A673 (cell line): Measurements from ENCODE around the gene EIPR1. TPM values are rescaled to one million over a fixed set of nuclear protein-coding genes. Genes with fewer than 3 reads are reported as not detected.

ENCODE experiments used
- BruUV-seq: library from RNA; stranded (reverse); fragments of 400-500 nt; replicated peaks from 2 replicates; lab custom pipeline; 2021; lab: Mats Ljungman, UMichigan
- CTCF ChIA-PET: fragments of 300-600 bp; sonication (Branson Sonifier 250); formaldehyde crosslinking; loops from one replicate; lab custom pipeline; 2022; ENCODE audit warnings: antibody characterized with exemption; lab: Charles Lee
- POLR2A ChIA-PET: fragments of 300-600 bp; sonication (Branson Sonifier 250); formaldehyde crosslinking; loops from one replicate; lab custom pipeline; 2022; ENCODE audit warnings: antibody characterized with exemption; ENCODE audit not compliant: low non-redundant PET; lab: Charles Lee
- DNase-seq: peaks from one replicate; pipeline ENCODE4 v3.0.0-alpha.2; 2015; ENCODE audit warnings: low spot score
- H3K27ac ChIP-seq: fragments of 200-600 bp; sonication (generic); 2 replicates; pipeline ENCODE4 v1.5.1; 2016; ENCODE audit warnings: mixed run types, low read depth, mild to moderate bottlenecking, mixed read lengths, antibody characterized with exemption, low read length; ENCODE audit not compliant: poor library complexity, severe bottlenecking
- H3K27me3 ChIP-seq: fragments of 200-600 bp; sonication (generic); replicated peaks from 2 replicates; pipeline ENCODE4 v1.6.1; 2017; ENCODE audit warnings: mixed run types, low read depth, mild to moderate bottlenecking, mixed read lengths, antibody characterized with exemption, low read length; ENCODE audit not compliant: insufficient read depth, poor library complexity
- H3K36me3 ChIP-seq: fragments of 200-600 bp; sonication (generic); 2 replicates; pipeline ENCODE4 v1.6.1; 2016; ENCODE audit warnings: mixed run types, mild to moderate bottlenecking, mixed read lengths, antibody characterized with exemption, low read length; ENCODE audit not compliant: insufficient read depth, poor library complexity, severe bottlenecking
- H3K4me1 ChIP-seq: fragments of 200-600 bp; sonication (generic); 2 replicates; pipeline ENCODE4 v1.6.1; 2017; ENCODE audit warnings: mixed run types, mild to moderate bottlenecking, mixed read lengths, antibody characterized with exemption, low read length; ENCODE audit not compliant: insufficient read depth, poor library complexity, severe bottlenecking
- H3K4me3 ChIP-seq: fragments of 200-600 bp; sonication (generic); 2 replicates; pipeline ENCODE4 v1.5.1; 2016; ENCODE audit warnings: low read depth, mixed run types, mild to moderate bottlenecking, mixed read lengths, low read length; ENCODE audit not compliant: poor library complexity, severe bottlenecking
- H3K9me3 ChIP-seq: fragments of 200-600 bp; sonication (generic); 2 replicates; pipeline ENCODE4 v1.6.1; 2016; ENCODE audit warnings: mixed run types, low read depth, mild to moderate bottlenecking, mixed read lengths, antibody characterized with exemption, low read length; ENCODE audit not compliant: poor library complexity, severe bottlenecking
- CTCF ChIP-seq: fragments of 300-800, 200-600 bp; sonication (generic); conservative IDR thresholded peaks from 2 replicates; pipeline ENCODE4 v1.5.1; 2017; ENCODE audit warnings: low read depth, mild to moderate bottlenecking, antibody characterized with exemption, low read length, moderate library complexity, mixed read lengths
- EZH2 ChIP-seq: fragments of 200-600 bp; sonication (generic); IDR thresholded peaks from 2 replicates; pipeline ENCODE4 v1.6.1; 2017; ENCODE audit warnings: borderline replicate concordance, low read depth, mild to moderate bottlenecking, mixed read lengths, antibody characterized with exemption, low read length; ENCODE audit not compliant: poor library complexity, severe bottlenecking
- intact Hi-C: fragments of 100-400 bp; cut with micrococcal nuclease; formaldehyde crosslinking; loops from one replicate; pipeline ENCODE4 v1.10.0; 2022; ENCODE audit not compliant: unreplicated experiment
- total RNA-seq: library from RNA; stranded (reverse); gene quantifications from 2 replicates; pipeline ENCODE4 v1.2.3, GENCODE V29; 2021

Gene EIPR1
- total RNA-seq, 1 experiment from 2014 or later: 37.0 TPM

GRCh38 chr2:3147651-3148530 lies 229.7 kb downstream of the EIPR1 start:
- ChIA-PET POLR2A (no interaction called here), CTCF (no interaction called here)
- TF ChIP-seq EZH2: no peak
- TF ChIP-seq CTCF: no peak
- BruUV-seq: no TSS peak
- H3K27me3 ChIP-seq: no peaks in the 10 kb centered on the region
- H3K4me1 ChIP-seq: peaks cover 10% of the 10 kb centered on the region
- no peak overlapping the region for H3K27ac ChIP-seq
- intact Hi-C loops: no loop called here
- no peak for DNase-seq
- no peaks in the 10 kb centered on the region for H3K36me3 ChIP-seq
- H3K9me3 ChIP-seq: no peaks in the 10 kb centered on the region
- no peak overlapping the region for H3K4me3 ChIP-seq

GRCh38 chr2:3146772-3147650 lies 230.6 kb downstream of the EIPR1 start:
- no peaks in the 10 kb centered on the region for H3K9me3 ChIP-seq
- ChIA-PET POLR2A (no interaction called here), CTCF (no interaction called here)
- intact Hi-C loops: no loop called here
- no peaks in the 10 kb centered on the region for H3K27me3 ChIP-seq
- no TSS peak for BruUV-seq
- no peaks in the 10 kb centered on the region for H3K36me3 ChIP-seq
- H3K27ac ChIP-seq: no peak overlapping the region
- TF ChIP-seq CTCF: no peak
- no peak for TF ChIP-seq EZH2
- no peak for DNase-seq
- H3K4me3 ChIP-seq: no peak overlapping the region
- H3K4me1 ChIP-seq: peaks cover 14% of the 10 kb centered on the region

GRCh38 chr2:3146175-3146574 lies 231.4 kb downstream of the EIPR1 start:
- Histone ChIP-seq H3K27me3 (no peaks in the 10 kb centered on the region), H3K9me3 (no peaks in the 10 kb centered on the region), H3K36me3 (no peaks in the 10 kb centered on the region), H3K4me3 (no peak overlapping the region), H3K27ac (no peak overlapping the region), H3K4me1 (peaks cover 14% of the 10 kb centered on the region)
- CTCF ChIA-PET: no interaction called here
- POLR2A ChIA-PET: no interaction called here
- intact Hi-C loops: no loop called here
- BruUV-seq: no TSS peak
- TF ChIP-seq CTCF (no peak), EZH2 (no peak)
- DNase-seq: no peak
